Heart left ventricle (tissue), 16 donors: ENCODE data around the gene DTNA. TPM values are rescaled to one million over a fixed set of nuclear protein-coding genes. Genes with fewer than 3 reads are reported as not detected.

Experiments
- ATAC-seq, 4 donors: fragments of 200-7000 bp; cut with Tn5 transposase; one replicate each; pipeline ENCODE4 v1.9.1; 2020 to 2022; ENCODE audit warnings: moderate library complexity in 4 of 4, mild to moderate bottlenecking in 3 of 4, moderate number of reproducible peaks in 1 of 4
- DNase-seq, 5 donors: peaks; one replicate each; pipeline ENCODE4 v3.0.0-alpha.2; 2020
- H3K27ac ChIP-seq, 12 donors: fragments of 200-600 bp; sonication (generic) in 4 of 12; one replicate each; pipeline versions ENCODE4 v1.5.0 to v1.8.0; 2016 to 2022; ENCODE audit warnings: mild to moderate bottlenecking in 2 of 12
- H3K27me3 ChIP-seq, 9 donors: fragments of 200-600 bp; sonication (generic) in 2 of 9; one replicate each; pipeline versions ENCODE4 v1.5.1 to v1.8.0; 2016 to 2022; ENCODE audit warnings: mild to moderate bottlenecking in 3 of 9
- H3K36me3 ChIP-seq, 9 donors: fragments of 200-600 bp; sonication (generic) in 2 of 9; one replicate each; pipeline versions ENCODE4 v1.5.0 to v1.8.0; 2018 to 2022; ENCODE audit warnings: mild to moderate bottlenecking in 2 of 9
- H3K4me1 ChIP-seq, 12 donors: fragments of 200-600 bp; sonication (generic) in 4 of 12; one replicate each; pipeline versions ENCODE4 v1.5.0 to v1.8.0; 2016 to 2022; ENCODE audit warnings: mild to moderate bottlenecking in 3 of 12
- H3K4me3 ChIP-seq, 12 donors: fragments of 200-600 bp; sonication (generic) in 4 of 12; one replicate each; pipeline versions ENCODE4 v1.5.0 to v1.8.0; 2017 to 2022; ENCODE audit warnings: mild to moderate bottlenecking in 9 of 12, moderate library complexity in 4 of 12
- H3K9me3 ChIP-seq, 12 donors: fragments of 200-600 bp; sonication (generic) in 4 of 12; one replicate each; pipeline versions ENCODE4 v1.5.0 to v1.8.0; 2016 to 2022; ENCODE audit warnings: mild to moderate bottlenecking in 1 of 12
- CTCF ChIP-seq, 12 donors: fragments of 200-600 bp; sonication (generic) in 4 of 12; IDR thresholded peaks; one replicate each; pipeline versions ENCODE4 v1.5.0 to v1.8.0; 2018 to 2022; ENCODE audit warnings: antibody characterized with exemption in 12 of 12, mild to moderate bottlenecking in 5 of 12
- POLR2A ChIP-seq, 2 donors: fragments of 450-650 bp; IDR thresholded peaks; one replicate each; pipeline ENCODE4 v1.6.1; 2017; ENCODE audit warnings: antibody characterized with exemption in 2 of 2, mild to moderate bottlenecking in 2 of 2, moderate library complexity in 2 of 2
- WGBS, 4 donors: extraction: QIAGEN DNeasy Blood & Tissue Kit in 2 of 4; methylation state at CpG; one replicate each; pipeline versions ENCODE4 v1.1.5 to v1.1.7; 2013 to 2018; 5-methylcytosine and 5-hydroxymethylcytosine counted together
- intact Hi-C, 10 donors: fragments of 100-400 bp; cut with DNase I; formaldehyde crosslinking; loops; one replicate each; pipeline versions ENCODE4 v1.11.1 to v1.14.2; 2022
- polyA plus RNA-seq, 2 donors: library from polyadenylated mRNA; stranded (reverse); fragments of 200-250 nt; gene quantifications; one replicate each; pipeline ENCODE4 v1.2.3, GENCODE V29; 2013
- total RNA-seq, 9 donors: library from RNA; depleted of rRNA in 2 of 9; stranded (reverse); fragments of >200 nt in 2 of 9; fragmentation: NEBNext Ultra II Directional in 3 of 9; extraction: Animal tissue kit (Norgen Biotek cat#: 25700) in 3 of 9; gene quantifications; one replicate each; pipeline versions ENCODE4 v1.1.0 to v1.2.4, GENCODE V29; 2016 to 2023
- donor health status: ischemic (EF 13 %, LVEDD 7.1; RV severe dilation, severe dysfunction).
- donor health status: healthy with polysubstance abuse.
- donor health status: DM: no; HTN: yes; CAD: no.
- donor health status: DM: no; HTN: no; CAD: no.
- donor health status: ischemic (EF 25% LVEDD 6.9; RV normal size, moderate dysfunction).
- donor health status: ischemic (EF 25% LVEDD 5.7; RV mildly dilated, moderate dysfunction).
- donor health status: healthy.
- donor health status: DM: yes; HTN: yes; CAD: no.
- donor health status: ischemic (EF 35%, LVEDD 5.7; RV mildly dilated, moderate dysfunction).
- donor health status: nonischemic (EF 11% LVEDD 7.7; RV severe dilation, severe dysfunction).
- donor health status: DM: yes; HTN: yes; CAD: no.
- donor health status: PGD.
- donor health status: ischemic (EF 29% LVEDD 5.4; RV normal size, mild dysfunction).
- donor health status: nonischemic (EF 23%, LVEDD 6.1; RV moderate dilation, normal function).

The DTNA gene
- total and polyA plus RNA-seq, 11 donors: 92.6 to 220 (median 181) TPM

GRCh38 chr18:34938090-34938489 is 228.0 kb downstream of the DTNA start:
- H3K4me3 ChIP-seq: no peak overlapping the region
- no peaks in the 10 kb centered on the region for H3K4me1 ChIP-seq
- WGBS, 4 donors: 95 to 99% (median 97%) methylated on average over 1 of the region's 1 CpG
- ATAC-seq (no peak), DNase-seq (no peak)
- no peak for TF ChIP-seq POLR2A (IDR thresholded peaks at IDR 0.05)
- no peak for TF ChIP-seq CTCF (IDR thresholded peaks at IDR 0.05)
- no peaks in the 10 kb centered on the region for H3K27me3 ChIP-seq
- H3K27ac ChIP-seq: no peak overlapping the region
- no peaks in the 10 kb centered on the region for H3K9me3 ChIP-seq
- H3K36me3 ChIP-seq: no peaks in the 10 kb centered on the region
- intact Hi-C loops: no loop called here
